HEK293 (cell line): ENCODE data around the gene SLC6A1.

ENCODE experiments used
- CTCF ChIA-PET: fragments of 350-600 bp; formaldehyde crosslinking; extraction: SDS; loops from one replicate; lab custom pipeline; 2021; ENCODE audit warnings: antibody characterized with exemption; lab: Yijun Ruan, JAX
- POLR2A ChIA-PET: fragments of 300-600 bp; formaldehyde crosslinking; extraction: SDS; loops from one replicate; lab custom pipeline; 2020; ENCODE audit warnings: antibody characterized with exemption, inconsistent platforms; lab: Yijun Ruan, JAX
- H3K27ac ChIP-seq: fragments of 200-500 bp; sonication (Bioruptor generic); 2 replicates; pipeline ENCODE4 v1.5.1; 2014; ENCODE audit warnings: low read depth, low read length, control low read depth, inconsistent platforms; ENCODE audit errors: extremely low read depth
- H3K36me3 ChIP-seq, 2 experiments: fragments of 200-500 bp in 1 of 2; sonication (Bioruptor generic) in 1 of 2; 1 replicate in 1 of 2; 2 replicates in 1 of 2; pipeline ENCODE4 v1.5.1; 2014 to 2017; ENCODE audit warnings: inconsistent platforms in 2 of 2, low read length in 2 of 2; ENCODE audit not compliant: control insufficient read depth in 2 of 2, insufficient read depth in 1 of 2
- H3K4me1 ChIP-seq: fragments of 200-500 bp; sonication (Bioruptor generic); 2 replicates; pipeline ENCODE4 v1.5.1; 2014; ENCODE audit warnings: mild to moderate bottlenecking, low read length, inconsistent platforms; ENCODE audit not compliant: control insufficient read depth, insufficient read depth
- H3K4me3 ChIP-seq: 2 replicates; pipeline ENCODE4 v1.5.1; 2011; ENCODE audit warnings: low read depth, mild to moderate bottlenecking, control low read depth, low read length, moderate library complexity
- H3K9me3 ChIP-seq: fragments of 200-500 bp; sonication (Bioruptor generic); 2 replicates; pipeline ENCODE4 v1.5.1; 2014; ENCODE audit warnings: low read depth, low read length, inconsistent platforms; ENCODE audit not compliant: control insufficient read depth, insufficient read depth
- GLI4 ChIP-seq: fragments of 450-650 bp; formaldehyde crosslinking; IDR thresholded peaks from 2 replicates; pipeline ENCODE4 v1.5.1; 2016; ENCODE audit warnings: missing biosample characterization, missing genetic modification characterization
- HOXA7 ChIP-seq: sonication (generic); formaldehyde crosslinking; IDR thresholded peaks from 2 replicates; pipeline ENCODE4 v1.8.1; 2022; ENCODE audit warnings: missing genetic modification reagents, borderline replicate concordance
- INSM2 ChIP-seq: fragments of 450-650 bp; formaldehyde crosslinking; IDR thresholded peaks from 2 replicates; pipeline ENCODE4 v1.5.1; 2016; ENCODE audit warnings: missing biosample characterization, missing genetic modification characterization
- KLF1 ChIP-seq: fragments of 450-650 bp; formaldehyde crosslinking; IDR thresholded peaks from 2 replicates; pipeline ENCODE4 v1.5.1; 2016; ENCODE audit warnings: missing biosample characterization, missing genetic modification characterization
- OSR2 ChIP-seq: fragments of 450-650 bp; formaldehyde crosslinking; IDR thresholded peaks from 2 replicates; pipeline ENCODE4 v1.5.1; 2016; ENCODE audit warnings: missing biosample characterization, missing genetic modification characterization
- SCRT1 ChIP-seq: fragments of 450-650 bp; formaldehyde crosslinking; IDR thresholded peaks from 2 replicates; pipeline ENCODE4 v1.5.1; 2016; ENCODE audit warnings: missing biosample characterization, missing genetic modification characterization, borderline replicate concordance
- SP2 ChIP-seq: fragments of 450-650 bp; formaldehyde crosslinking; IDR thresholded peaks from 2 replicates; pipeline ENCODE4 v1.5.1; 2016; ENCODE audit warnings: missing biosample characterization, missing genetic modification characterization
- TRIM28 ChIP-seq: IDR thresholded peaks from 2 replicates; pipeline ENCODE4 v1.6.1; 2011; ENCODE audit warnings: low read length, control low read depth, borderline replicate concordance
- ZBTB6 ChIP-seq: fragments of 450-650 bp; formaldehyde crosslinking; IDR thresholded peaks from 2 replicates; pipeline ENCODE4 v1.5.1; 2017; ENCODE audit warnings: missing biosample characterization, missing genetic modification characterization
- ZIC2 ChIP-seq: fragments of 450-650 bp; formaldehyde crosslinking; IDR thresholded peaks from 2 replicates; pipeline ENCODE4 v1.5.1; 2016; ENCODE audit warnings: missing biosample characterization, missing genetic modification characterization
- ZNF433 ChIP-seq: fragments of 450-650 bp; formaldehyde crosslinking; IDR thresholded peaks from 2 replicates; pipeline ENCODE4 v1.5.1; 2016; ENCODE audit warnings: missing biosample characterization, missing genetic modification characterization, low read depth
- ZNF514 ChIP-seq: fragments of 450-650 bp; formaldehyde crosslinking; IDR thresholded peaks from 2 replicates; pipeline ENCODE4 v1.5.1; 2016; ENCODE audit warnings: missing biosample characterization, missing genetic modification characterization
- ZNF610 ChIP-seq: fragments of 450-650 bp; formaldehyde crosslinking; IDR thresholded peaks from 2 replicates; pipeline ENCODE4 v1.5.1; 2016; ENCODE audit warnings: missing biosample characterization, missing genetic modification characterization, borderline replicate concordance
- ZNF658 ChIP-seq: fragments of 450-650 bp; formaldehyde crosslinking; IDR thresholded peaks from 2 replicates; pipeline ENCODE4; 2016; ENCODE audit warnings: missing biosample characterization, missing genetic modification characterization
- ZNF660 ChIP-seq: fragments of 450-650 bp; IDR thresholded peaks from 2 replicates; pipeline ENCODE4 v1.5.1; 2018; ENCODE audit warnings: missing biosample characterization, mild to moderate bottlenecking, missing genetic modification characterization
- ZSCAN30 ChIP-seq: fragments of 450-650 bp; IDR thresholded peaks from 2 replicates; pipeline ENCODE4 v1.5.1; 2018; ENCODE audit warnings: missing biosample characterization, mild to moderate bottlenecking, missing genetic modification characterization, moderate library complexity
- ZSCAN5A ChIP-seq: fragments of 450-650 bp; formaldehyde crosslinking; IDR thresholded peaks from 2 replicates; pipeline ENCODE4 v1.5.1; 2016; ENCODE audit warnings: missing biosample characterization, missing genetic modification characterization
- TF ChIP-seq, protein P1 (sequence below): fragments of 450-650 bp; formaldehyde crosslinking; IDR thresholded peaks from 2 replicates; pipeline ENCODE4 v1.5.1; 2016; ENCODE audit warnings: missing biosample characterization, missing genetic modification characterization
- TF ChIP-seq, protein P2 (sequence below): fragments of 450-650 bp; formaldehyde crosslinking; IDR thresholded peaks from 2 replicates; pipeline ENCODE4 v1.5.1; 2016; ENCODE audit warnings: missing biosample characterization, missing genetic modification characterization

Gene SLC6A1

GRCh38 chr3:10948326-10948725, 44.2 kb upstream of the SLC6A1 start (continued):
- TF ChIP-seq ZNF514 (tag by site-specific recombination) (no peak), ZBTB6 (tag by site-specific recombination) (no peak), ZNF660 (tag by site-specific recombination) (no peak), ZNF610 (tag by site-specific recombination) (no peak), ZIC2 (tag by site-specific recombination) (no peak), ZNF658 (tag by site-specific recombination) (no peak), SP2 (tag by site-specific recombination) (no peak)
- TF ChIP-seq, protein P1, sequence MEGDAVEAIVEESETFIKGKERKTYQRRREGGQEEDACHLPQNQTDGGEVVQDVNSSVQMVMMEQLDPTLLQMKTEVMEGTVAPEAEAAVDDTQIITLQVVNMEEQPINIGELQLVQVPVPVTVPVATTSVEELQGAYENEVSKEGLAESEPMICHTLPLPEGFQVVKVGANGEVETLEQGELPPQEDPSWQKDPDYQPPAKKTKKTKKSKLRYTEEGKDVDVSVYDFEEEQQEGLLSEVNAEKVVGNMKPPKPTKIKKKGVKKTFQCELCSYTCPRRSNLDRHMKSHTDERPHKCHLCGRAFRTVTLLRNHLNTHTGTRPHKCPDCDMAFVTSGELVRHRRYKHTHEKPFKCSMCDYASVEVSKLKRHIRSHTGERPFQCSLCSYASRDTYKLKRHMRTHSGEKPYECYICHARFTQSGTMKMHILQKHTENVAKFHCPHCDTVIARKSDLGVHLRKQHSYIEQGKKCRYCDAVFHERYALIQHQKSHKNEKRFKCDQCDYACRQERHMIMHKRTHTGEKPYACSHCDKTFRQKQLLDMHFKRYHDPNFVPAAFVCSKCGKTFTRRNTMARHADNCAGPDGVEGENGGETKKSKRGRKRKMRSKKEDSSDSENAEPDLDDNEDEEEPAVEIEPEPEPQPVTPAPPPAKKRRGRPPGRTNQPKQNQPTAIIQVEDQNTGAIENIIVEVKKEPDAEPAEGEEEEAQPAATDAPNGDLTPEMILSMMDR (tag by site-specific recombination), result no peak

GRCh38 chr3:10949197-10949596, 43.4 kb upstream of the SLC6A1 start:
- Histone ChIP-seq H3K4me1 (no peaks in the 10 kb centered on the region), H3K9me3 (no peaks in the 10 kb centered on the region), H3K27ac (no peak overlapping the region), H3K4me3 (no peak overlapping the region), H3K36me3 (no peaks in the 10 kb centered on the region)
- TF ChIP-seq ZNF433 (tag by site-specific recombination) (no peak), ZSCAN5A (tag by site-specific recombination) (no peak), INSM2 (tag by site-specific recombination) (no peak), TRIM28 (no peak), OSR2 (no peak), ZSCAN30 (tag by site-specific recombination) (no peak), HOXA7 (CRISPR knock-in tag) (no peak), KLF1 (no peak), GLI4 (tag by site-specific recombination) (no peak), SCRT1 (no peak)
- TF ChIP-seq, protein P2, sequence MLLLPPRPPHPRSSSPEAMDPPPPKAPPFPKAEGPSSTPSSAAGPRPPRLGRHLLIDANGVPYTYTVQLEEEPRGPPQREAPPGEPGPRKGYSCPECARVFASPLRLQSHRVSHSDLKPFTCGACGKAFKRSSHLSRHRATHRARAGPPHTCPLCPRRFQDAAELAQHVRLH (tag by site-specific recombination), result no peak
- POLR2A ChIA-PET, result no interaction called here
- CTCF ChIA-PET, result interaction anchor here (0.9 to 11.2 kb wide), 3 partner anchors 9 to 191 kb away, joined by 3 to 142 read pairs (median 4); no protein-coding TSS in a partner anchor
